ENCODE results near the gene SERINC4.
"Not testable (repeated sequence)": the region's sequence is repeated elsewhere in the genome, so short reads cannot be mapped to it uniquely, and the experiment has no call there.

Gene SERINC4

GRCh38 chr15:43799945-43800285 lies at the start of gene SERINC4:
SERINC4 (minus strand) TSS chr15:43800220; CDS start chr15:43799986, 234 bp downstream.
- no peak for DNase-seq

- no peak for DNase-seq
Observed at GRCh38 chr15:43845421-43845820, 45.4 kb upstream of the SERINC4 start.

GRCh38 chr15:43832485-43832884 lies 32.5 kb upstream of the SERINC4 start:
- not testable (repeated sequence) for DNase-seq

- not testable (repeated sequence) for DNase-seq
Observed at GRCh38 chr15:43831519-43832052, 31.6 kb upstream of the SERINC4 start.

- not testable (repeated sequence) for DNase-seq
Observed at GRCh38 chr15:43830691-43831275, 30.8 kb upstream of the SERINC4 start.

GRCh38 chr15:43829951-43830540 lies 30.0 kb upstream of the SERINC4 start:
- DNase-seq = not testable (repeated sequence)

- DNase-seq = no peak
Observed at GRCh38 chr15:43828061-43828657, 28.1 kb upstream of the SERINC4 start.

- DNase-seq = peak; percentile 27
Observed at GRCh38 chr15:43826508-43827341, 26.7 kb upstream of the SERINC4 start, which contains the start of gene WDR76. WDR76 (plus strand) TSS chr15:43827002; CDS start chr15:43827033, 31 bp downstream.

- DNase-seq = no peak
Observed at GRCh38 chr15:43826029-43826507, 26.0 kb upstream of the SERINC4 start.

- not testable (repeated sequence) for DNase-seq
Observed at GRCh38 chr15:43825305-43825704, 25.3 kb upstream of the SERINC4 start.

- DNase-seq = peak; percentile 90
Observed at GRCh38 chr15:43824302-43825246, 24.6 kb upstream of the SERINC4 start, which contains the start of gene MFAP1. MFAP1 (minus strand) TSS chr15:43824690; CDS start chr15:43824569, 121 bp downstream.

GRCh38 chr15:43821505-43821904 lies 21.5 kb upstream of the SERINC4 start:
- DNase-seq = no peak

GRCh38 chr15:43815064-43815463 lies 15.0 kb upstream of the SERINC4 start:
- DNase-seq = not testable (repeated sequence)

GRCh38 chr15:43808960-43809678 lies 9.1 kb upstream of the SERINC4 start:
- DNase-seq = no peak

GRCh38 chr15:43808435-43808950 lies 8.5 kb upstream of the SERINC4 start:
- no peak for DNase-seq

- DNase-seq = not testable (repeated sequence)
Observed at GRCh38 chr15:43802676-43803075, 2.7 kb upstream of the SERINC4 start.

- DNase-seq = peak; percentile 13
Observed at GRCh38 chr15:43800286-43801141, 494 bp upstream of the SERINC4 start, which contains the start of gene HYPK. HYPK (plus strand) TSS chr15:43800599; CDS start chr15:43800623, 24 bp downstream.

GRCh38 chr15:43799209-43799944 lies 643 bp downstream of the SERINC4 start:
- peak; percentile 7 for DNase-seq

- no peak for DNase-seq
Observed at GRCh38 chr15:43796566-43796965, 3.5 kb downstream of the SERINC4 start.

Data from NCI-H2107 (cell line).